ENCODE results near the gene GAB4. TPM values are rescaled to one million over a fixed set of nuclear protein-coding genes. Genes with fewer than 3 reads are reported as not detected.

GAB4 gene
- total and polyA plus RNA-seq, 2 of the 4 experiments (the other 2 are of a cell fraction) = not detected

DNA sequence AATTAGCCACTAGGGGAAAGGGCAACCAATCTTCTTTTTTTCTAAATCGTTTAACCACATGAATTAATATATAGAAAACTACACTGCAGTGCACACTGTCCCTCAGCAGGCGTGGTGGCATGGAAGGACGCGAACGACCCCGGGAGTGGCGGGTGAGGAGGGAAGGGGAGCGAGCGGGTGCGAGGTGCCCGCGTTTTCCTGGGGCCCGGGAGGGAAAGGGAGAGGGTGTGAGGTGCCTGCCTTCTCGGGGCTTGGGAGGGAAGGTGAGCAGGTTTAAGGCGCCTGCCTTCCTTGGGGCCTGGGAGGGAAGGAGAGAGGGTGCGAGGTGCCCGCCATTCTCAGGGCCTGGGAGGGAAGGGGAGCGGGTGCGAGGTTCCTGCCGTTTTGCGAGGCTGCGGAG lies 765 bp downstream of the GAB4 start:
- TF ChIP-seq CEBPB (IDR thresholded peaks at IDR 0.05; ENCODE audit: low read depth, low read length) (no peak), MAFK (IDR thresholded peaks at IDR 0.05; ENCODE audit: low read depth, low read length) (no peak), SMC3 (IDR thresholded peaks at IDR 0.05; ENCODE audit: low read depth, low read length) (no peak), POLR2A (IDR thresholded peaks at IDR 0.05; ENCODE audit: low read depth, low read length) (no peak), NFE2L2 (IDR thresholded peaks at IDR 0.05; ENCODE audit: low read depth, low read length) (no peak), RAD21 (IDR thresholded peaks at IDR 0.05; ENCODE audit: low read length) (no peak), MXI1 (IDR thresholded peaks at IDR 0.05; ENCODE audit: borderline replicate concordance, low read depth, low read length) (no peak), CHD1 (IDR thresholded peaks at IDR 0.05; ENCODE audit: low read depth, low read length) (no peak), BHLHE40 (IDR thresholded peaks at IDR 0.05; ENCODE audit: low read depth, low read length) (no peak), RFX5 (IDR thresholded peaks at IDR 0.05; ENCODE audit: low read depth, low read length) (no peak)
- TF ChIP-seq, protein P1, sequence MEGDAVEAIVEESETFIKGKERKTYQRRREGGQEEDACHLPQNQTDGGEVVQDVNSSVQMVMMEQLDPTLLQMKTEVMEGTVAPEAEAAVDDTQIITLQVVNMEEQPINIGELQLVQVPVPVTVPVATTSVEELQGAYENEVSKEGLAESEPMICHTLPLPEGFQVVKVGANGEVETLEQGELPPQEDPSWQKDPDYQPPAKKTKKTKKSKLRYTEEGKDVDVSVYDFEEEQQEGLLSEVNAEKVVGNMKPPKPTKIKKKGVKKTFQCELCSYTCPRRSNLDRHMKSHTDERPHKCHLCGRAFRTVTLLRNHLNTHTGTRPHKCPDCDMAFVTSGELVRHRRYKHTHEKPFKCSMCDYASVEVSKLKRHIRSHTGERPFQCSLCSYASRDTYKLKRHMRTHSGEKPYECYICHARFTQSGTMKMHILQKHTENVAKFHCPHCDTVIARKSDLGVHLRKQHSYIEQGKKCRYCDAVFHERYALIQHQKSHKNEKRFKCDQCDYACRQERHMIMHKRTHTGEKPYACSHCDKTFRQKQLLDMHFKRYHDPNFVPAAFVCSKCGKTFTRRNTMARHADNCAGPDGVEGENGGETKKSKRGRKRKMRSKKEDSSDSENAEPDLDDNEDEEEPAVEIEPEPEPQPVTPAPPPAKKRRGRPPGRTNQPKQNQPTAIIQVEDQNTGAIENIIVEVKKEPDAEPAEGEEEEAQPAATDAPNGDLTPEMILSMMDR (conservative IDR thresholded peaks at IDR 0.05; ENCODE audit: low read depth, low read length) = no peak
- TF ChIP-seq, protein P2, sequence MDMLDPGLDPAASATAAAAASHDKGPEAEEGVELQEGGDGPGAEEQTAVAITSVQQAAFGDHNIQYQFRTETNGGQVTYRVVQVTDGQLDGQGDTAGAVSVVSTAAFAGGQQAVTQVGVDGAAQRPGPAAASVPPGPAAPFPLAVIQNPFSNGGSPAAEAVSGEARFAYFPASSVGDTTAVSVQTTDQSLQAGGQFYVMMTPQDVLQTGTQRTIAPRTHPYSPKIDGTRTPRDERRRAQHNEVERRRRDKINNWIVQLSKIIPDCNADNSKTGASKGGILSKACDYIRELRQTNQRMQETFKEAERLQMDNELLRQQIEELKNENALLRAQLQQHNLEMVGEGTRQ (IDR thresholded peaks at IDR 0.05; ENCODE audit: low read depth, low read length) = no peak
- Histone ChIP-seq H4K20me1 (ENCODE audit: insufficient read depth, low read length) (no peaks in the 10 kb centered on the region), H2BK20ac (ENCODE audit: low read depth, low read length) (no peak overlapping the region), H3K79me1 (ENCODE audit: low read depth in 1 of 2, low read length in 2 of 2) (no peaks in the 10 kb centered on the region), H3K9me1 (ENCODE audit: insufficient read depth, low read length) (no peaks in the 10 kb centered on the region), H3K23ac (ENCODE audit: low read depth, low read length) (no peak overlapping the region), H2AK9ac (replicated peaks; ENCODE audit: low read depth, low read length, poor library complexity) (no peak overlapping the region), H3K4ac (ENCODE audit: low read depth, low read length) (no peak overlapping the region), H3K18ac (ENCODE audit: low read depth, low read length) (no peak overlapping the region), H4K5ac (ENCODE audit: low read depth, low read length) (no peak overlapping the region), H3K14ac (replicated peaks; ENCODE audit: low read depth, low read length) (no peak overlapping the region), H4K8ac (ENCODE audit: low read depth in 2 of 2, low read length in 2 of 2) (no peak overlapping the region), H3K27ac (ENCODE audit: insufficient read depth, low read length) (no peak overlapping the region), H3K56ac (ENCODE audit: extremely low read depth, insufficient read depth, low read length) (no peak overlapping the region), H2BK120ac (ENCODE audit: low read depth, low read length) (no peak overlapping the region), H2AFZ (replicated peaks; ENCODE audit: low read length, poor library complexity) (no peak overlapping the region), H2AK5ac (ENCODE audit: low read depth, low read length) (no peak overlapping the region), H2BK5ac (ENCODE audit: low read depth, low read length, poor library complexity, severe bottlenecking) (no peak overlapping the region), H3K4me1 (ENCODE audit: control insufficient read depth, insufficient read depth, low read length) (no peaks in the 10 kb centered on the region), H3K4me3 (ENCODE audit: insufficient read depth, low read depth, low read length) (no peak overlapping the region), H3K9me3 (ENCODE audit: control insufficient read depth, insufficient read depth, low read length) (peaks cover 6% of the 10 kb centered on the region; the same call in 1 of the 2 replicates), H4K91ac (ENCODE audit: insufficient read depth, low read depth, low read length) (no peak overlapping the region), H3K9ac (ENCODE audit: low read depth, low read length) (no peak overlapping the region), H3K36me3 (ENCODE audit: control insufficient read depth, insufficient read depth, low read length) (no peaks in the 10 kb centered on the region), H2BK15ac (ENCODE audit: low read depth, low read length) (no peak overlapping the region), H3K4me2 (ENCODE audit: low read depth, low read length) (no peak overlapping the region), H3K27me3 (ENCODE audit: control insufficient read depth, insufficient read depth, low read length) (no peaks in the 10 kb centered on the region)
- no peak for DNase-seq
- dilution Hi-C loops (cut with HindIII; ENCODE audit: low sequenced_read_pairs, unreplicated experiment) = no loop called here
- no TSS peak for BruUV-seq (replicated peaks)
- intact Hi-C loops (cut with micrococcal nuclease) = no loop called here
- in situ Hi-C loops (cut with MboI; ENCODE audit: low sequenced_read_pairs) = no loop called here
- CTCF ChIA-PET = no interaction called here
- no peak for ATAC-seq (ENCODE audit: low read depth)
- 0% methylated on average over 1 of the region's 22 CpGs; no CpG with 5 or more reads in 1 of the 2 experiments for WGBS, 2 experiments (ENCODE audit: extremely low coverage in 2 of 2, insufficient read length in 1 of 2)
- POLR2A ChIA-PET (ENCODE audit: unreplicated experiment) = no interaction called here

All from IMR-90 (cell line).